GM18508 (cell line): ENCODE measurements around the gene CASK.
"Not testable (repeated sequence)": the region's sequence is repeated elsewhere in the genome, so short reads cannot be mapped to it uniquely, and the experiment has no call there.

Experiments
- ATAC-seq: cut with Tn5 transposase; IDR thresholded peaks from one replicate; pipeline ENCODE4 v1.9.1; 2021; ENCODE audit warnings: moderate number of reproducible peaks; ENCODE audit not compliant: insufficient read depth, unreplicated experiment

The CASK gene

DNA sequence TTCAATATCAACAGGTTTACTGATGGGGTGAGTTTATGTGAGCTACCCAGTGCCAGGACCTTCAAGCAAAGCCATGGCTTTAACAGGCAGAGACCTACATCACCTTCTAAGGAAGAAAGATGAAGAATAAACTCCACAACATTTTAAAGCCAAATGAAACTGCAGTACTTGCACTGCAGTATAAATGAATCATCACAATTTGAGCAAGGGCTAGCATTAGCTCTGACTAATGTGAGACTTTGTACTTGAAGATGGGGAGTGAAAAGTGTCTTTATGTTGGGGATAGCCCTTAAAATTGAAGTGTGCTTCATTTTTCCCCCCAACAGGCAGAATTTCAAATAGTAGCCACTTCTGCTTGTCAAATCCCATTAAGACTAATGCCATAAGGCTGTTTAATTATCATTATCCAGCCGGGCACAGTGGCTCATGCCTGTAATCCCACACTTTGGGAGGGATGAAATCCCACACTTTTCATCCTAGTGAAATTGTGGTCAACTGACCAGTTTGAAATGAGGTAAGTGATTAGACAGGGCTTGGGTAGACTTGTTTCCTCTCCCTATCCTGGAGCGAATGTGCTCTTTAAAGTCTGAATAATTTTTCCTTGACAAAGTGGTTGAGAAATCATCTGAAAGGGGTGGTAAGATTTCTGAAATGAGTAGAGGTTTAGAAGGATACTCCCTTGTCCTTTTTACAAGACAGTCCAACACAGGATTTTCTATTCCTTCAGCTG is 261.8 kb downstream of the CASK start:
- no peak for ATAC-seq

DNA sequence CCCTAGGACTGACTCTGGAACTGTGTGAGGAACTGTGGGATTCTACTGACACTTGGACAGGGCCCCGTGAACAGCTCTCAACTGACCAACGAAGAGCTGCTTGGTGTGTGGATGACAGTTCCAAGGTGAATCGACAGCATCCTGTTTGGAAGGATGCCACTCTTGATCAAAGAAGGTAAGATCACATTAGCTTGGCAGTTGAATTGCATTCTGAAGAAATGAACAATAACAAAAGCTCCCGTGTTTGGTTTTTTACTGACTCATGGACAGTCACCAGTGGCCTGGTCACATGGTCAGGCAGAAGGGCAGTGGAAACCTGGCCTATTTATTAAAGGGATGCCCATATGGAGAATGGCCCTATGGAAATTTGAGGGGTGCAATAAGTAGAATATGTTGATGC is 267.7 kb downstream of the CASK start:
- ATAC-seq: no peak

DNA sequence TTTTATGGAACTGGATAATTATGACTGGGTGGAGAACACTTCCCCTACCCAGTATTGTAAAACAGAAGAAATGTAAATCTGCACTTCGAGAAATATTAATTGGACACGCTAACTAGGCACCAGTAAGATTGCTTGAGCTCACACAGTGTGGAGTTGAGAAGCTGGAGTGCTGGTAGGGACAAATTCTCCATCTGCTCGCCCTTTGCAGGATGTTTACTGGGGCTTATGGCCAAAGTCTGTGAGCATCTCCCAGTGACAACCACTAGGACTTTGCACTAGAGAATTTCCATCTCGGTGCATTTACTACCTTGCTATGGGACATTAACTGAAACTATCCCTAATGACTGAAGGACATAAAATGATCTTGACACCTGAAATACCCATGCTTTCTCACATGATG is 268.3 kb downstream of the CASK start:
- no peak for ATAC-seq

DNA sequence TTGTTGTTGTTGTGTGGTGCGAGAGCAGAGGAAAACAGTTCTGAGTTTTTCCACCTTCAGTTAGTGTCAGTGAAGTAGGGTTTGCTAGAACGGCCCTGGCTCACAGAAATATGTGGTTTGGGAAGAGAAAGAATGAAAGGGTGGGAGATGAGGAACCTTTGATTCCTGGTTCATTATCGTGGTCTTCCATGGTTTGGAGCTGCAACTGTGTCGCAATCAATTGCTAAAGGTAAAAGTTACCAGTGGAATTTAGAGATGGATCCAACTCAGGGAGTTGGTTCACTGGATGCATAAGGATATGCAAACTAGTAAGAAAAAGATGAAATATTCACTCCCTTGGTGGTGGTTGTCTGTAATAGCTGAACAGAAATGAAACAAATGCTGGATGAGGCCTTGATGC is 270.2 kb downstream of the CASK start:
- ATAC-seq: no peak

DNA sequence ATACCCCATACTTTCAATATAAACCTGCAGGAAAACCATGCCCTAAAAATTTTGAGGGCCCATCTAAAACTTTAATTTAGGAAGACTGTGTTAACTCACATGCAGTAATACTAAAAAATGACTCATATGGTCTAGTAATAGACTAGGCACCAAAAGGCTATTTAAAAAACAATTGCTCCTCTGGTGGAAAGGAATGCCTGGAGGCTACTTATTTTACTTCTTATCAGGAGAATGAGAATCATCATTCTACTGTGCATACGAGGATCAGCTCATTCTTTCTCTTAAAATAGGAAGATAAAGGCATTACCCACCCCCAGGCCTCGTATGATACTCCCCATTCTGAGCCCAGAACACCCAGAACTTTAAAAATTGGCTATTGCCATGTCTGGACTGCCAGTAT is 277.2 kb downstream of the CASK start:
- not testable (repeated sequence) for ATAC-seq

DNA sequence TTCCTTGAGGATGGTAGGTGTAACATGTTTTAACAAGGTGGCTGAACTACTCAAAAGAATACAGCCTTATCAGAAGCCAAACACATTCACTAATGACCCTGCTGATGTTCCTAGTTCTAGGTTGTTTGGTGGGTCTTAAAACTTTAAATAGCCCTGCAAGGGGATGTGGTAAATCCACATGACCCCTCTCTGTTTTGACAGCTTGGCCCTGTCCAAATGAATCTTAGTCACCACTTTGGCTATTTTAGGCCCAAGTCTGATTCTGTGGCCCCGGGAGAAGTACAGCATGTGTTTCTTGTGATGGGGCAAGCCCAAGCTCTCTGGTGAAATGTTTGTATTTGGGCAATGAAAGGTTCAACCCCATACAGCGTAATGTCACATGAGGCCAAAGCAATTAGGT is 289.1 kb downstream of the CASK start:
- ATAC-seq: no peak

- no peak for ATAC-seq
These were observed 293.3 kb downstream of the CASK start for GRCh38 chrX:41630091-41630490.

DNA sequence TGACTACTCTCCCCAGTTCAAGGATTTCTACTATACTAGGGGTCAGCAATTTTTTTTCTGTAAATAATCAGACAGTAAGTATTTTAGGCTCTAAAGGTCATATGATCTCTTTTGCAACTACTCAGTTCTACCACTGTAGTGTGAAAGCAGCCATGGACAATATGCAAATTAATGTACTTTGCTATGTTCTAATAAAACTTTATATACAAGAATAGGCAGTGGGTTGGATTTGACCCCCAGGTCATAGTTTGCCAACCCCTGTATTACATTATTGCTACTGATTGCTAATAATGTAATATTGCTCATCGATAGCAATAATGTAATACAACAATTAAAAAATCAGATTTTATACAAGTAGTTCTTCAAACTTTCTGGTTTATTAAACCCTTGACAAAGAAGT is 293.8 kb downstream of the CASK start:
- ATAC-seq: no peak

- no peak for ATAC-seq
These were observed 302.1 kb downstream of the CASK start for GRCh38 chrX:41621222-41621723.

GRCh38 chrX:41619221-41619620 is 304.1 kb downstream of the CASK start:
- ATAC-seq: no peak

DNA sequence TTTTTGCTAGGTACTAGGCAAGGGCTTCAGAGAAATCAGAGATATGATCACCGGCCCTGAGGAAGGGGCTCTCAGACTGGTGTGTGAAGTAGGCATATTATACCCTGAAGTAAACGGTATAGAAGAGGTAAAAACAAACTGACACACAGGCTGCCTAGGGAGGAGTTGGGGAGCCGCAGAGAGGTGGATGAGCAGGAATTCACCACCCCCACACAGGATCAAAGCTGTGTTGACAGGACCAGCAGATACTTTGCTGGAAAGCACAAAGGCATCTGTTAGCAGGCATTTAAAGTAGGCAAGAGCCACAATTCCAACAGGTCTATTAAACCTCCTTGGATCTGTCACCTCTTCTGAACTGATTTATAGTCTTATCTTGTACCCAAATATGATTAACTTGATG is 306.4 kb downstream of the CASK start:
- no peak for ATAC-seq

DNA sequence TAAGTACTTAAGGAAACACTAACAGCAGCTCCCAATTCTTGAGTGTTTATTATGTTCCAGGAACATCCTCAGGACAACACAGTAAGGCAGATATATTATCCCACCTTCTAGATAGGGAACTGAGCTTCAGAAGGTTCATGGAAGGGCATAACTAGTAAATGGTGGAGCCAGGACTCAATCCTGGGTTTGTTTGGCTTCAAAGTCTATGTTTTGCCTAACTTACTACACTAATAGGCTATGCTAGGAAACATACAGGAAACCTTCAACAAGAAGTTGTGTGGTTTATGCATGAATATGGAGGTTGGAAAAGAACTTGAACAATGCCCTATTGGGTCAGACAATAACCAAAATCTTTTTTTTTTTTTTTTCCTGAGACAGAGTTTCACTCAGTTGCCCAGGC is 307.1 kb downstream of the CASK start:
- ATAC-seq: no peak

DNA sequence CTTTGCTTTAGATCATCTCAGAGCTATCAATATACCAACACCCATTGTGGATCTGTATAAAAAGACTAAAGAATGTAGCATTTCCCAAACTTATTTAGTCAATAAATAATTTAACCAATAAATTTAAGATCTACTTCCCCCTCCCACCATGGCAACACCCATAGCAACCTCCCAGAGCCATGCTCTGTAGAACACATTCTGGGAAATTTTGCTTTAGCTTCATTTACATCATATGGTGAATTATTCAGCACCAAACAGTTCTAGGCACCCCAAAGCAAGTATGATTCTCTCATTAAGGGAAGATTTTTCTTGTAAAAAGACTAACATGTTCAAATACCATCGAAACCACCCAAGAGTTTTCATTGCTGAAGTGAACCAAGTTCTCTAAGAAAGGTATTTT is 315.1 kb downstream of the CASK start:
- no peak for ATAC-seq

DNA sequence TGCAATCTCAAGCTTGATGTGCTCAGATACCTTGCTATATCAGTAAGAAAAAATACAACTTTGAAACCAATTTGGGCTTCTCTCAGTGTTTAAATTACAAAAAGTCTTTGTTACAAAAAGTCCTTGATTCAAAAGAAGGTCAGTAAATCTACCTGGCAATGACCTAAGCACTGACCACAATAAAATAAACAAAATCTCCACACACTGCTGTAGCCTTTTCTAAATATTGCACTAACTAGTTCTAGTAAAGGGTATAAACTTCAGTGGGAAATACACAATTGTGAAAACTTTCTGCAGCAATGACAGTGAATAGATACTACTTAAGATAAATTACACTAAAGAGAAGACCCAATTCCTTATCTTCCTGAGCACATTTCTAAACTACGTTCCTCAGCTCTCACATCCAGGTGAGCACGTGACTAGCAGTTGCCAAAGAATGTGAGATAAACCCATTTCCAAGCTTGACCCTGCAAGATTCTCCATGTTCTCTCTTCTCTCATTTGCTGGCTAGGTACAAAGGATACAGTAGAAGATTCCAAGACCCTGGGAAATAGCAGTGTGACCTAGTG is 316.0 kb downstream of the CASK start:
- ATAC-seq: no peak

GRCh38 chrX:41606057-41606456 is 317.3 kb downstream of the CASK start:
- ATAC-seq: not testable (repeated sequence)

- no peak for ATAC-seq
These were observed 318.4 kb downstream of the CASK start for GRCh38 chrX:41604766-41605543.

- no peak for ATAC-seq
These were observed 319.2 kb downstream of the CASK start for GRCh38 chrX:41604177-41604576.

- no peak for ATAC-seq
These were observed 319.8 kb downstream of the CASK start for GRCh38 chrX:41603596-41603995.

- ATAC-seq: no peak
These were observed 320.5 kb downstream of the CASK start for GRCh38 chrX:41602816-41603345.

GRCh38 chrX:41600291-41600690 is 323.1 kb downstream of the CASK start:
- ATAC-seq: no peak

- ATAC-seq: no peak
These were observed 323.8 kb downstream of the CASK start for GRCh38 chrX:41599507-41599906.
